GM21576 (cell line): Measurements from ENCODE around the gene MATK.
"Not testable (repeated sequence)": the region's sequence is repeated elsewhere in the genome, so short reads cannot be mapped to it uniquely, and the experiment has no call there.

Experiments
- ATAC-seq: cut with Tn5 transposase; IDR thresholded peaks from one replicate; pipeline ENCODE4 v1.9.1; 2021; ENCODE audit warnings: mild to moderate bottlenecking, moderate library complexity; ENCODE audit not compliant: unreplicated experiment

MATK gene

GRCh38 chr19:3816566-3817218 is 30.5 kb upstream of the MATK start:
- no peak for ATAC-seq

- ATAC-seq, result not testable (repeated sequence)
These were observed 30.0 kb upstream of the MATK start for GRCh38 chr19:3816148-3816547.

- no peak for ATAC-seq
These were observed 28.5 kb upstream of the MATK start for GRCh38 chr19:3814648-3815047.

- no peak for ATAC-seq
These were observed 27.6 kb upstream of the MATK start for GRCh38 chr19:3813473-3814392.

- ATAC-seq, result no peak
These were observed 24.7 kb upstream of the MATK start for GRCh38 chr19:3810708-3811355.

GRCh38 chr19:3809881-3810707 is 23.9 kb upstream of the MATK start:
- ATAC-seq, result no peak

- ATAC-seq, result no peak
These were observed 22.4 kb upstream of the MATK start for GRCh38 chr19:3808420-3809143.

GRCh38 chr19:3807574-3808354 is 21.6 kb upstream of the MATK start:
- ATAC-seq, result no peak

- no peak for ATAC-seq
These were observed 20.9 kb upstream of the MATK start for GRCh38 chr19:3807131-3807480.

GRCh38 chr19:3805859-3806258 is 19.7 kb upstream of the MATK start:
- ATAC-seq, result no peak

GRCh38 chr19:3804429-3804828 is 18.2 kb upstream of the MATK start:
- no peak for ATAC-seq

- no peak for ATAC-seq
These were observed 17.8 kb upstream of the MATK start for GRCh38 chr19:3803986-3804385.

GRCh38 chr19:3803114-3803888 is 17.1 kb upstream of the MATK start:
- ATAC-seq, result no peak

GRCh38 chr19:3801412-3802096 is 15.4 kb upstream of the MATK start:
- ATAC-seq, result no peak

- no peak for ATAC-seq
These were observed 14.8 kb upstream of the MATK start for GRCh38 chr19:3800996-3801395.

GRCh38 chr19:3798137-3798536 is 12.0 kb upstream of the MATK start:
- ATAC-seq, result no peak

- ATAC-seq, result no peak
These were observed 10.2 kb upstream of the MATK start for GRCh38 chr19:3796358-3796757.

GRCh38 chr19:3793799-3794198 is 7.6 kb upstream of the MATK start:
- no peak for ATAC-seq
